Activated naive CD8-positive, alpha-beta T cell treated with anti-CD3 and anti-CD28 coated beads for 36 hours (primary cell): ENCODE results near the gene RAB18. TPM values are rescaled to one million over a fixed set of nuclear protein-coding genes. Genes with fewer than 3 reads are reported as not detected.
"Not testable (repeated sequence)": the region's sequence is repeated elsewhere in the genome, so short reads cannot be mapped to it uniquely, and the experiment has no call there.

Experiments used
- DNase-seq: peaks from one replicate; pipeline ENCODE4 v3.0.0; 2021
- H3K27ac Mint-ChIP-seq: one replicate; pipeline ENCODE4 v1.8.0; 2022; ENCODE audit warnings: mild to moderate bottlenecking, moderate library complexity, mixed read lengths
- H3K27me3 Mint-ChIP-seq: one replicate; pipeline ENCODE4 v1.8.0; 2022; ENCODE audit warnings: mild to moderate bottlenecking, mixed read lengths
- H3K36me3 Mint-ChIP-seq: one replicate; pipeline ENCODE4 v1.8.0; 2021; ENCODE audit warnings: mild to moderate bottlenecking, mixed read lengths
- H3K4me1 Mint-ChIP-seq: one replicate; pipeline ENCODE4 v1.8.0; 2021; ENCODE audit warnings: mixed read lengths
- H3K4me3 Mint-ChIP-seq: one replicate; pipeline ENCODE4 v1.8.0; 2022; ENCODE audit warnings: mild to moderate bottlenecking, moderate library complexity, mixed read lengths
- H3K9me3 Mint-ChIP-seq: one replicate; pipeline ENCODE4 v1.8.0; 2022; ENCODE audit warnings: mixed read lengths
- total RNA-seq, 2 experiments: library from RNA; stranded (reverse); gene quantifications; one replicate each; pipeline ENCODE4 v1.2.3, GENCODE V29; 2021

The RAB18 gene
- total RNA-seq, 2 experiments from 2014 or later: 58.3 to 61.4 TPM

DNA sequence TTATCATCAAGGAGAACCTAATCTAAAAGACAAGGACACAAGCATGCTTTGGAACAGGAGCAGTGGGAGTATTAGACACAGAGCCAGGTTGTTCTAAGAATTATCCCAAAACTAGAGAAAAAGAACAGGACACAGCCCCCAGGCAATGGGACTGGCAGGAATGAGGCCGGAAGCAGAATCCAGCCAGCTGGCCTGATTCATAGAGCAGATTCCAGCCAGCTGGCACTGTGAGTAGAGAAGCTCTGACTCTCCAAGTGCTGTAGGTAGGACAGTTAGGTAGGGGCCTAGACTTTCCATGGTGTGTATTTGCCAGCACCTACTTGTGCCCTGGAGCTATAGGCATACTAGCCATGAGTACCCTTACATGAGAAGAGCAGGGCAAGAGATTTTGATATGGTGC lies 13.3 kb upstream of the RAB18 start:
- H3K27ac Mint-ChIP-seq: no peak overlapping the region

DNA sequence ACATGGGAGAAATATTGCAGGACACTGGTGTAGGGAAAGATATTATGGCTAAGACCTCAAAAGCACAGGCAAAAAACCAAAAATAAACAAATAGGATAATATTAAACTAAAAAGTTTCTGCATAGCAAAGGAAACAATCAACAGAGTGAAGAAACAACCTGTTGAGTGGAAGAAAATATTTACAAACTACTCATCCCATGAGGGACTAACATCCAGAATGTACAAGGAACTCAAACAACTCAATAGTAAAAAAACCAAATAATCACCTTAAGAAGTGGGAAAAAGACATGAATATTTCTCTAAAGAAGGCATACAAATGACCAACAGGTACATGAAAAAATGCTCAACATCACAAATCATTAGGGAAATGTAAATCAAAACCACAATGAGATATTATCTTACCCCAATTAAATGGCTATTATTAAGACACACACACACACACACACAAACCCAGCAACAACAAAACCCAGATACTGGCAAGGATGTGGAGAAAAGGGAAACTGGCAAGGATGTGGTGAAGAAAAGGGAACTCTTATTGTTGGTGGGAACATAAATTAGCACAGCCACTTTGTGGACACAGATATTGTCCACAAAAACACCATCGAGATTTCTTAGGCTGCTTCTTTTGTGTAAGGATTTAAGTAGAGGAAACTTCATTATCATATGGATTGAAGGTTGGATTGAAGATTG lies 9.8 kb upstream of the RAB18 start:
- Mint-ChIP-seq H3K4me3 (no peak overlapping the region), H3K27me3 (peaks cover 7% of the 10 kb centered on the region), H3K36me3 (peaks cover 12% of the 10 kb centered on the region), H3K27ac (no peak overlapping the region), H3K9me3 (peaks cover 11% of the 10 kb centered on the region), H3K4me1 (no peaks in the 10 kb centered on the region)
- no peak for DNase-seq

More for the DNA sequence above, 13.3 kb upstream of the RAB18 start:
- H3K27me3 Mint-ChIP-seq: peaks cover 12% of the 10 kb centered on the region
- H3K4me1 Mint-ChIP-seq: no peaks in the 10 kb centered on the region
- peaks cover 12% of the 10 kb centered on the region for H3K36me3 Mint-ChIP-seq
- DNase-seq: no peak
- H3K4me3 Mint-ChIP-seq: no peak overlapping the region
- peaks cover 14% of the 10 kb centered on the region for H3K9me3 Mint-ChIP-seq

DNA sequence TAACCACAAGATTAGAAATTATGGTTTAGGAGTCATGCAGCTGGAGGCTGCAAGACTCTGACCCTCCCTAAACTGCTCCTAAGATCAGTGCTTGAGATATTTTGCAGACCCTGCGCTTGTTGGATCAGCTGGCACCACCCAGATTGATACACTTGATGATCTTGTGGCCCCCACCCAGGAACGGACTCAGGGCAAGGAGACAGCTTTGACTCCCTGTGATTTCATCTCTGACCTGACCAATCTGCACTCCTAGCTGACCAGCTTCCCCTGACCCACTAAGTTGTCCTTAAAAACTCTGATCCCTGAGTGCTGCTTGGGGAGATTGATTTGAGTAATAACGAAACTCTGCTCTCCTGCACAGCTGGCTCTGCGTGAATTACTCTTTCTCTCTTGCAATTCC lies 8.0 kb upstream of the RAB18 start:
- Mint-ChIP-seq H3K27ac (no peak overlapping the region), H3K4me1 (no peaks in the 10 kb centered on the region), H3K9me3 (peaks cover 4% of the 10 kb centered on the region), H3K4me3 (no peak overlapping the region), H3K27me3 (peaks cover 4% of the 10 kb centered on the region), H3K36me3 (peaks cover 5% of the 10 kb centered on the region)
- DNase-seq: no peak

DNA sequence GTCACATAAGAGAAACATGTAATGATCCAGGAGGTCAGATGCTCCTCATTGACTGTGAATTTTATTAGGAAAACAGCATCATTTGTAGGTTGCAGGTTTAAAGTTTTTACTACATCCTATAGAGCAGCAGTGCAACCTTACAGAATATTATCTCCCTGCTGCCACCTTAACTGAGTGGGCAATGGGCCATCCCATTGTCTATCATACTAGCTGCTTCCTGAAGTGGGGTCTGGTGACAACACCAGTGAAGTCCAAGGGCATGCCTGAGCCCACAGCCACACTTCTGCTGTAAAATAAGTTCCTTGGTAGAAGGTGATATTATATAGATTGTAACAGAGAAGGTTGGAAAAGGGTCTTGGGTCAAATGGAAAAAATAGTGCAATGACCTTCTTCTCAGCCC lies 4.0 kb upstream of the RAB18 start:
- peaks cover 5% of the 10 kb centered on the region for H3K36me3 Mint-ChIP-seq
- no peak for DNase-seq
- no peaks in the 10 kb centered on the region for H3K9me3 Mint-ChIP-seq
- no peak overlapping the region for H3K27ac Mint-ChIP-seq
- peaks cover 10% of the 10 kb centered on the region for H3K4me1 Mint-ChIP-seq
- H3K27me3 Mint-ChIP-seq: no peaks in the 10 kb centered on the region
- no peak overlapping the region for H3K4me3 Mint-ChIP-seq

DNA sequence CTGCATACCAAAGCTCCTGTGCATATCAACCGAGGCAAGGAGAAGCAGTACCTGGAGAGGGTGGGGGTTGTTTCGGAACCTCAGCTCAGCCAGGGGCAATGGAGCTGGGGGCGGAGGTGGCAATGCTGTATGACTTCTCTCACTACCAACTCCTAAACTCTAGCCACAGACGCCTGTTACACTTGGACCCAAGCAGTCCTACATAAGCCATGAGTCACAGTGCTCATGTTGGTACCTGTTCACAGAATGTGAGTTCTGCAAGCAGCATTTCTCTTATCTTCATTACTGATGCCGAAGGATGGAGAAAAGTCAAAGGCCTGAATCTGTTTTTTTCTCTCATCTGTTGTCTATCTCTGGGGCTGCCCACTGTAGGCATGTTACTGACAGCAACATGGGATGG lies 3.2 kb upstream of the RAB18 start:
- no peak overlapping the region for H3K27ac Mint-ChIP-seq
- H3K36me3 Mint-ChIP-seq: peaks cover 7% of the 10 kb centered on the region
- H3K4me3 Mint-ChIP-seq: no peak overlapping the region
- no peaks in the 10 kb centered on the region for H3K9me3 Mint-ChIP-seq
- peaks cover 15% of the 10 kb centered on the region for H3K4me1 Mint-ChIP-seq
- DNase-seq: no peak
- H3K27me3 Mint-ChIP-seq: no peaks in the 10 kb centered on the region

DNA sequence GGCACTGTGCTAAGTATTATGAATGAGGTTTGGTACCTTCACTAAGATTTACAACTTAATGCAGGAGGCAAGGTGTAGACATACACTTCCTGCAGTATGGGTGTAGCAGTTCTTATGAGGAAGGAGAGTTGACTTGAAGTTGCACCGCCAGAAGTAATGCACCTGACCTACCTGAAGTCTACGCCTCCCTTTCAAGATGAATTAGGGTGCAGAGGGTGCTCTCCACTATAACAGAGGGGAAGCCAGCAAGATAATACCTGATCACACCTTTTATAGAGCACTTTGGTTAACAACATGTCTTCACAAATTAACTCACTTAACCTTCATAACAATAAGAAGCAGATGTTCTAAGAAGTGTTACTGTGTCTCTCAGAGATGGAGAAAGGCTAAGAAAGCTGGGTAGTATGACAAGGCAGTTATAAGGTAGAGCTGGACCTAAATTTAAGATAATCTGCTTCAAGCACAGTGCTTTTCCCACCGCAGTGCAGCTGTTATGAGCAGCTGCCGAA lies 552 bp upstream of the RAB18 start:
- H3K4me1 Mint-ChIP-seq: peaks cover 36% of the 10 kb centered on the region

DNA sequence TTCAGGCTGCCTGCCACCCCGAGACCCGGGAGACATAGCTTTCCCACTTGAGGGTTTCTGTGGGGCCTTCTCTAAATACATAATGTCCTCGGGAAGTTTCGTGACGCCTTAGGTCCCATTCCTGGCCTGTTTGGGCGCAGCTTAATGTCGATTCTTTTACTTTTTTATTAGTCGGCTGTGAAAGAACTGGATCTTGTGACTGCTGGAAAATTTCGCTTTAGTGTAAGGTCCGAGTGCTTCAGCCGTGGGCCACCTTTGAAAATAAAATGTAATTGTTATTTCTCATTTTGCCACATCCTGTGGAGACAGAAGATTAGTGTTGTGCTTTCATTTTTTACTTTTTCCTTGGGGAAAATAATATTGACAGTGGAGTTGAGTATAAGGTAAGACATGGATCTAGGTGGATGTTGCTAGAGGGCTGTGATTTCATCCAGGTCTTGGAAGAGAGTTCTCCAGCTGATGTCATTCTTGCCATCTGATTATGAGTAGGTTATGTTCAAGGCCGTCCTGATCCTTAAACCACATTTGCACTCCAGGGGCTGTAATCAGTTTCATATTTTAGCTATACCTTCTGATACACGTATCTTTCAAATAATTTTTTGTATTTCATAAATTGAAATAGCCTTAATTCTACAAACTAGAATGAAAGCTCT lies 830 bp downstream of the RAB18 start:
- no peaks in the 10 kb centered on the region for H3K9me3 Mint-ChIP-seq
- peak overlapping the region; percentile 99 for H3K4me3 Mint-ChIP-seq
- peak overlapping the region; percentile 98 for H3K27ac Mint-ChIP-seq
- no peak for DNase-seq
- H3K27me3 Mint-ChIP-seq: no peaks in the 10 kb centered on the region
- H3K4me1 Mint-ChIP-seq: peaks cover 45% of the 10 kb centered on the region
- H3K36me3 Mint-ChIP-seq: peaks cover 23% of the 10 kb centered on the region

More for the DNA sequence above, 552 bp upstream of the RAB18 start:
- Mint-ChIP-seq H3K27me3 (no peaks in the 10 kb centered on the region), H3K9me3 (no peaks in the 10 kb centered on the region), H3K4me3 (peak overlapping the region; percentile 99), H3K36me3 (peaks cover 17% of the 10 kb centered on the region), H3K27ac (peak overlapping the region; percentile 98)
- no peak for DNase-seq

DNA sequence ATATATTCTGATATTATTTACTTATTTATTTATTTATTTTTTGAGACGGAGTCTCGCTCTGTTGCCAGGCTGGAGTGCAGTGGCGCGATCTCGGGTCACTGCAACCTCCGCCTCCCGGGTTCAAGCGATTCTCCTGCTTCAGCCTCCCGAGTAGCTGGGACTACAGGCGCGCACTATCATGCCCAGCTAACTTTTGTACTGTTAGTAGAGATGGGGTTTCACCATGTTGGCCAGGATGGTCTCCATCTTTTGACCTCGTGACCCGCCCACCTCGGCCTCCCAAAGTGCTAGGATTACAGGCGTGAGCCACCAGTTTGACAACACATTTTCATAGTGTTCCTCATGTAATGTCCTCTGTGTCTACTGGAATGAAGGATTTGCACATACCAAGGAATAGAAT lies 1.4 kb downstream of the RAB18 start:
- not testable (repeated sequence) for H3K27me3 Mint-ChIP-seq, DNase-seq, H3K9me3 Mint-ChIP-seq, H3K27ac Mint-ChIP-seq
- peak overlapping the region; percentile 70 for H3K4me3 Mint-ChIP-seq
- H3K36me3 Mint-ChIP-seq: peaks cover 28% of the 10 kb centered on the region
- H3K4me1 Mint-ChIP-seq: peaks cover 51% of the 10 kb centered on the region

DNA sequence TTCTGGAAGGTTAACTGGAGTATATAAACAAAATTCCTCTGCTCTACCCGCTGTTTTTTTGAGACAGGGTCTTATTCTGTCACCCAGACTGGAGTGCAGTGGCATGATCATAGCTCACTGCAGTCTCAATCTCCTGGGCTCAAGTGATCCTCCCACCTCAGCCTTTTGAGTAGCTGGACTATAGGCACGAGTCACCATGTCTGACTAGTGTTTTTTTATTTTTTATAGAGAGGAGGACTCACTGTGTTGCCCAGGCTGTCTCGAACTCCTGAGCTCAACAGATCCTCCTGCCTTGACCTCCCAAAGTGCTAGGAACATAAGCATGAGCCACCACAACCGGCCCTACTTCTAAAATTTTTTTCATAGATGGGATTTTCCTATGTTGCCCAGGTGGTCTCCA lies 2.2 kb downstream of the RAB18 start:
- peak overlapping the region; percentile 70 for H3K4me3 Mint-ChIP-seq
- peaks cover 51% of the 10 kb centered on the region for H3K4me1 Mint-ChIP-seq
- H3K9me3 Mint-ChIP-seq: no peaks in the 10 kb centered on the region
- H3K36me3 Mint-ChIP-seq: peaks cover 29% of the 10 kb centered on the region
- H3K27ac Mint-ChIP-seq: no peak overlapping the region
- DNase-seq: no peak
- H3K27me3 Mint-ChIP-seq: no peaks in the 10 kb centered on the region

DNA sequence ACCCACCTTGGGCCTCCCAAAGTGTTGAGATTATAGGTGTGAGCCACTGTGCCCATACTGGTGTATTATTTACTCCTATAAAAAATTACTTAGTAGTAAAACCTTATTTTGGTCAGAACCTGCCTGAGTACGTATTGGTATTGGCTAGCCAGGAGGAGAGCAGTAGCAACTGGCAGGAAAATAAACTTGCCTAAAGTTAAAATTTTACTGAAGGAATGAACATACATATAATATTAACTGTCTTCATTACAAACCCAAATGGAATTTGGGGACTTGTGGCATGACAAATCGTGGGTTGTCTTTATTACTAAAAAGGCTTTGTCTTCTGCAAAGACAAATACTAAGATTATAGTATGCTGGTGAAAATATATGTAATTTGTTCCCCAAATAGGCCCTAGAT lies 8.4 kb downstream of the RAB18 start:
- Mint-ChIP-seq H3K27ac (no peak overlapping the region), H3K4me3 (no peak overlapping the region), H3K4me1 (peaks cover 41% of the 10 kb centered on the region), H3K27me3 (no peaks in the 10 kb centered on the region), H3K9me3 (no peaks in the 10 kb centered on the region), H3K36me3 (peaks cover 50% of the 10 kb centered on the region)
- no peak for DNase-seq

DNA sequence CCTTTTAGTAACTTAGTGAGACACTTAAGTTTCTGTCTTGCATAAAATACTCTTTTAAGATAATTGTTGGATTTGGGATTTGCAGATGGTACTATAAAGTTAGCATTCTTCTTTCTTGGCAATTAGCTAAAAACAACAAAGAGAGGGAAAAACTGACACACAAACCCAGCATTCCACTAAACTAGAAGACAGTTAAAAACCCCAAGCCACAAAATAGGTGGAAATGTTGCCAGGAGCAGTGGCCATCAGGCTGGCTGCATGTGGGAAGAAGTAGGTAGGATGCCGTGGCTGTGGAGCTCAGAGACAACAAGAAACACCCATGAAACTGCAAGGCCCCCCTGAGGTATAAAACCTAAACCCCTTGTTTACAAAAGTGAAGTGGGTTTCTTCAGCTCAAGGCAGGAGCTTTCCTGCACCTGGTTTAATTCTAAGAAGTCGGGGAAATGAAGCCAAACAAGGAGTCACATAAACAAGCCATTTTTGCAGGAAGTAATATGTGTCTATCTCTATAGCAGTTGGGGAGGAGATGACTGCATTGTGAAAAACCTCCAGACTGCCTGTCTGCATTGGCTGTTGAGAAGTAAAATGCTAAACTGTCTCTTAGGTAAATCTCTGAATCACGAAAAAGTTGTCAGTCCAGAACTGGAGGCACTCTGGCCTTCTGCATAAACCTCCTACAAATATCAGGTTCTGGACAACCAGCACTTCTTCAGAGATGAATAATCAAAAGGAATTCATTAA lies 9.5 kb downstream of the RAB18 start:
- Mint-ChIP-seq H3K36me3 (peaks cover 50% of the 10 kb centered on the region), H3K9me3 (no peaks in the 10 kb centered on the region), H3K4me3 (no peak overlapping the region), H3K27me3 (no peaks in the 10 kb centered on the region), H3K27ac (peak overlapping the region; percentile 72), H3K4me1 (peaks cover 46% of the 10 kb centered on the region)
- DNase-seq: no peak

DNA sequence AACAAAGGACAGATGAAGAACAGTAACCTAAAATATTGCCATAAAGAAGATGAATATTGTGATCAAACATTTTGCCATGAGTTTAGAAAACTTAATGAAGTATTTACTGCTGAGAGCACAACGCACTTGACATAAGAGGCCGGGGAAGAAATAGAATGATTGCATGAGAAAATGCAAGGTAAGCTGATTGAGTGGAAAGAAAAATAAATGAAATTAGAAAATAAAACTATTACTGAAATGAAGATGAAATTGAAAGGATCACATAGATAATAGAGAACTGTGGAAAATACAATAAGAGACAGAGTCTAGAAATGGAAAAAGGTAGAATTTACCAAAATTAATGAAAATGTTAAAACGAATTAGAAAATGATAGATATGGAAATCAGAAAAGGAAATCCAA lies 10.1 kb downstream of the RAB18 start:
- H3K9me3 Mint-ChIP-seq: no peaks in the 10 kb centered on the region
- peaks cover 48% of the 10 kb centered on the region for H3K36me3 Mint-ChIP-seq
- H3K4me3 Mint-ChIP-seq: no peak overlapping the region
- H3K27ac Mint-ChIP-seq: peak overlapping the region; percentile 72
- no peaks in the 10 kb centered on the region for H3K27me3 Mint-ChIP-seq
- DNase-seq: no peak
- H3K4me1 Mint-ChIP-seq: peaks cover 42% of the 10 kb centered on the region

DNA sequence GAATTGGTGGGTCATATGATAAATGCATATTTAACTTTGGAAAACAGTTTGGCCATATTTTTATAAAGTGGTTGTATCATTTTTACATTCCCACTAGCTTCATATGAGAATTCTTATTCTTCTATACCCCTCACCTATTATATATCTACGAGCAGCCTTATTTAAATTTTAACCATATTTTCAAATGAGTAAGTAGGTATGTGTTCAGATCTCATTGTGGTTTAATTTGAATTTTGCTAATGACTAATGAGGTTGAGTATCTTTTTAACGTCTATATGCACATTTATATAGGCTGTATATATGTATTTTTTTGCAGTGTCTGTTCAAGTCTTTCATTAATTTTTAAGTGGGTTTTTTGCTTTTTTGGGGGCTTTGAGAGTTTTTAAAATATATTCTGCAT lies 14.2 kb downstream of the RAB18 start:
- Mint-ChIP-seq H3K4me1 (peaks cover 52% of the 10 kb centered on the region), H3K4me3 (no peak overlapping the region)

DNA sequence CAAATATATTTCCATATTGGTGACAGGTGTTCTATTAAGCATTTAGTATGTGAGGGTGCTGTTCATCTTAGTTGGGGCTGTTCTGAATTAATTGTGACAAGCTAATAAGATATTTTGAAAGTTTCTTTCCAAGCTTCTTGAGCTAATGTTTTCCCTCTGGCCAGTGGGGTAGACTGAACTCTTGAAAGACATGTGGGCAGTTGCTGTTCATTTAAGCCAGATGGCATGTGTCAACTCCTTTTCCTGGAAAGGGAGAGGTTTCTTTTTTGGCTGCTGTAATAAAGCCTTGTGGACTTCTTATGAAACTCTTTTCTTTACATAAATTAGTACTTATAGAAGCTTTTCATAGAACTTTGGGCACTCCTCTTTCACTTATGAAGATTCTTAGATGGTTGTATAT lies 21.7 kb downstream of the RAB18 start:
- H3K27ac Mint-ChIP-seq: peak overlapping the region; percentile 77
- H3K9me3 Mint-ChIP-seq: no peaks in the 10 kb centered on the region

More for the DNA sequence above, 14.2 kb downstream of the RAB18 start:
- H3K9me3 Mint-ChIP-seq: no peaks in the 10 kb centered on the region
- H3K27ac Mint-ChIP-seq: no peak overlapping the region
- H3K27me3 Mint-ChIP-seq: no peaks in the 10 kb centered on the region
- no peak for DNase-seq
- peaks cover 30% of the 10 kb centered on the region for H3K36me3 Mint-ChIP-seq

DNA sequence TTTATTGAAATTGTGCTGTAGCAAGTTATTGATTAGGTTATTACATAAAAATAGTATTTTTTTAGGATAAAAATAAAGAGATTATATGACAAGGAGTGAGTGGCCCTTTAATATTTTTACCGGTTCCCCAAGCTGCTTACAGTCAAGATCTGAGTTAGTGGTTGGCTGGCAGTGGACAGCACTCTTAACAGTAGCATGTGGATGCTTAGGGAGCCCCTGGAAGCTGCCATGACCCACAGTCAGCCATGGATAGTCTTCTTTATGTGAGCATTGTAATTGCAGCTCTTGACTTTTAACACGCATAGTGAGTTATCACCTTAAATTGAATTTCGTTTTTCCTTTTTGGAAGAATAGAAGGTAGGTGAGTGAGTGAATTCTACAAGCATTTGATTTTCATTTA lies 22.1 kb downstream of the RAB18 start:
- peaks cover 27% of the 10 kb centered on the region for H3K36me3 Mint-ChIP-seq
- H3K9me3 Mint-ChIP-seq: no peaks in the 10 kb centered on the region
- H3K4me3 Mint-ChIP-seq: no peak overlapping the region
- no peak for DNase-seq
- H3K27me3 Mint-ChIP-seq: no peaks in the 10 kb centered on the region
- H3K4me1 Mint-ChIP-seq: peaks cover 73% of the 10 kb centered on the region
- no peak overlapping the region for H3K27ac Mint-ChIP-seq

More for the DNA sequence above, 21.7 kb downstream of the RAB18 start:
- peaks cover 71% of the 10 kb centered on the region for H3K4me1 Mint-ChIP-seq
- H3K4me3 Mint-ChIP-seq: no peak overlapping the region
- H3K27me3 Mint-ChIP-seq: no peaks in the 10 kb centered on the region
- DNase-seq: no peak
- peaks cover 25% of the 10 kb centered on the region for H3K36me3 Mint-ChIP-seq
